Measurements from ENCODE around the gene IKZF1.

Gene IKZF1

GRCh38 chr7:50324113-50324512, 19.6 kb downstream of the IKZF1 start:
- Histone ChIP-seq H3K9me2 (replicated peaks; ENCODE audit: low read depth, low read length) (no peaks in the 10 kb centered on the region), H3K4me1 (ENCODE audit: insufficient read depth, low read length, poor library complexity, severe bottlenecking) (peaks cover 13% of the 10 kb centered on the region), H3K4me3 (ENCODE audit: low read length, poor library complexity, severe bottlenecking) (no peak overlapping the region), H3K79me2 (ENCODE audit: insufficient read depth, low read length) (peaks cover 90% of the 10 kb centered on the region), H4K20me1 (ENCODE audit: insufficient read depth, low read length, poor library complexity, severe bottlenecking) (peaks cover 6% of the 10 kb centered on the region), H3K36me3 (ENCODE audit: insufficient read depth, low read length) (peaks cover 90% of the 10 kb centered on the region), H3K9ac (ENCODE audit: low read depth, low read length, poor library complexity, severe bottlenecking) (no peak overlapping the region), H3K9me3 (ENCODE audit: insufficient read depth, low read depth, low read length) (no peaks in the 10 kb centered on the region), H3K4me2 (ENCODE audit: low read depth, low read length, poor library complexity, severe bottlenecking) (no peak overlapping the region), H2AFZ (ENCODE audit: low read length) (no peak overlapping the region), H3K27me3 (ENCODE audit: insufficient read depth, low read length, poor library complexity, severe bottlenecking) (no peaks in the 10 kb centered on the region), H3F3A (ENCODE audit: low read depth) (no peaks in the 10 kb centered on the region)
- no peak for TF ChIP-seq CTCF (conservative IDR thresholded peaks at IDR 0.05; ENCODE audit: low read length)
- TF ChIP-seq EZH2phosphoT487 (IDR thresholded peaks at IDR 0.05; ENCODE audit: borderline replicate concordance): no peak

GRCh38 chr7:50327443-50327842, 22.9 kb downstream of the IKZF1 start:
- no peaks in the 10 kb centered on the region for H3K9me3 ChIP-seq (ENCODE audit: insufficient read depth, low read depth, low read length)
- H3K4me1 ChIP-seq (ENCODE audit: insufficient read depth, low read length, poor library complexity, severe bottlenecking): peaks cover 31% of the 10 kb centered on the region
- H3K4me2 ChIP-seq (ENCODE audit: low read depth, low read length, poor library complexity, severe bottlenecking): no peak overlapping the region
- no peaks in the 10 kb centered on the region for H3K27me3 ChIP-seq (ENCODE audit: insufficient read depth, low read length, poor library complexity, severe bottlenecking)
- no peak for TF ChIP-seq EZH2phosphoT487 (IDR thresholded peaks at IDR 0.05; ENCODE audit: borderline replicate concordance)
- TF ChIP-seq CTCF (conservative IDR thresholded peaks at IDR 0.05; ENCODE audit: low read length): no peak
- H3K4me3 ChIP-seq (ENCODE audit: low read length, poor library complexity, severe bottlenecking): no peak overlapping the region
- no peaks in the 10 kb centered on the region for H3K9me2 ChIP-seq (replicated peaks; ENCODE audit: low read depth, low read length)
- no peaks in the 10 kb centered on the region for H3F3A ChIP-seq (ENCODE audit: low read depth)
- peaks cover 85% of the 10 kb centered on the region for H3K79me2 ChIP-seq (ENCODE audit: insufficient read depth, low read length)
- peaks cover 84% of the 10 kb centered on the region for H3K36me3 ChIP-seq (ENCODE audit: insufficient read depth, low read length)
- H4K20me1 ChIP-seq (ENCODE audit: insufficient read depth, low read length, poor library complexity, severe bottlenecking): peaks cover 6% of the 10 kb centered on the region
- H2AFZ ChIP-seq (ENCODE audit: low read length): no peak overlapping the region
- H3K9ac ChIP-seq (ENCODE audit: low read depth, low read length, poor library complexity, severe bottlenecking): no peak overlapping the region

GRCh38 chr7:50329775-50330174, 25.3 kb downstream of the IKZF1 start:
- peaks cover 54% of the 10 kb centered on the region for H3K4me1 ChIP-seq (ENCODE audit: insufficient read depth, low read length, poor library complexity, severe bottlenecking)
- peaks cover 14% of the 10 kb centered on the region for H3F3A ChIP-seq (ENCODE audit: low read depth)
- no peak for TF ChIP-seq EZH2phosphoT487 (IDR thresholded peaks at IDR 0.05; ENCODE audit: borderline replicate concordance)
- no peak for TF ChIP-seq CTCF (conservative IDR thresholded peaks at IDR 0.05; ENCODE audit: low read length)
- H3K9me3 ChIP-seq (ENCODE audit: insufficient read depth, low read depth, low read length): no peaks in the 10 kb centered on the region
- peaks cover 77% of the 10 kb centered on the region for H3K79me2 ChIP-seq (ENCODE audit: insufficient read depth, low read length)
- no peaks in the 10 kb centered on the region for H4K20me1 ChIP-seq (ENCODE audit: insufficient read depth, low read length, poor library complexity, severe bottlenecking)
- peak overlapping the region; percentile 40 for H3K9ac ChIP-seq (ENCODE audit: low read depth, low read length, poor library complexity, severe bottlenecking)
- H2AFZ ChIP-seq (ENCODE audit: low read length): no peak overlapping the region
- H3K4me3 ChIP-seq (ENCODE audit: low read length, poor library complexity, severe bottlenecking): no peak overlapping the region
- no peaks in the 10 kb centered on the region for H3K27me3 ChIP-seq (ENCODE audit: insufficient read depth, low read length, poor library complexity, severe bottlenecking)
- H3K4me2 ChIP-seq (ENCODE audit: low read depth, low read length, poor library complexity, severe bottlenecking): no peak overlapping the region
- peaks cover 69% of the 10 kb centered on the region for H3K36me3 ChIP-seq (ENCODE audit: insufficient read depth, low read length)
- no peaks in the 10 kb centered on the region for H3K9me2 ChIP-seq (replicated peaks; ENCODE audit: low read depth, low read length)

Data from Loucy (cell line).